MCF 10A (cell line): Measurements from ENCODE around the gene TRPM8. TPM values are rescaled to one million over a fixed set of nuclear protein-coding genes. Genes with fewer than 3 reads are reported as not detected.
A peak's percentile ranks its signal among the peaks of the same experiment; 100 is the strongest.
"Not testable (repeated sequence)": the region's sequence is repeated elsewhere in the genome, so short reads cannot be mapped to it uniquely, and the experiment has no call there.

Experiments used
- BruUV-seq: library from RNA; stranded (reverse); fragments of 400-500 nt; replicated peaks from 2 replicates; lab custom pipeline; 2021; lab: Mats Ljungman, UMichigan
- CTCF ChIA-PET: fragments of 300-600 bp; sonication (Branson Sonifier 250); formaldehyde crosslinking; extraction: SDS; loops from one replicate; lab custom pipeline; 2021; ENCODE audit warnings: antibody characterized with exemption, inconsistent platforms; lab: Yijun Ruan, JAX
- POLR2A ChIA-PET: fragments of 300-600, 350-650 bp; sonication (Branson Sonifier 250); formaldehyde crosslinking; extraction: SDS; loops from one replicate; lab custom pipeline; 2020; ENCODE audit warnings: antibody characterized with exemption, inconsistent platforms; lab: Yijun Ruan, JAX
- DNase-seq: peaks from one replicate; pipeline ENCODE4 v3.0.0-alpha.2; 2018; ENCODE audit not compliant: unreplicated experiment
- H3K27ac Mint-ChIP-seq: one replicate; pipeline ENCODE4 v1.8.0; 2022; ENCODE audit warnings: mild to moderate bottlenecking, low read depth, mixed read lengths; ENCODE audit not compliant: unreplicated experiment
- H3K27me3 Mint-ChIP-seq: one replicate; pipeline ENCODE4 v1.8.0; 2022; ENCODE audit warnings: mixed read lengths; ENCODE audit not compliant: insufficient read depth, unreplicated experiment
- H3K36me3 Mint-ChIP-seq: one replicate; pipeline ENCODE4 v1.8.0; 2022; ENCODE audit warnings: mild to moderate bottlenecking, moderate library complexity, mixed read lengths; ENCODE audit not compliant: insufficient read depth, unreplicated experiment
- H3K4me1 Mint-ChIP-seq: one replicate; pipeline ENCODE4 v1.8.0; 2022; ENCODE audit warnings: mixed read lengths; ENCODE audit not compliant: insufficient read depth, unreplicated experiment
- H3K4me3 Mint-ChIP-seq: one replicate; pipeline ENCODE4 v1.8.0; 2022; ENCODE audit warnings: mild to moderate bottlenecking, moderate library complexity, mixed read lengths; ENCODE audit not compliant: unreplicated experiment
- H3K9me3 Mint-ChIP-seq: one replicate; pipeline ENCODE4 v1.8.0; 2022; ENCODE audit warnings: mixed read lengths; ENCODE audit not compliant: unreplicated experiment
- intact Hi-C: fragments of 100-400 bp; cut with micrococcal nuclease; formaldehyde crosslinking; loops from 2 replicates; pipeline ENCODE4 v1.14.1; 2022
- total RNA-seq: library from RNA; stranded (reverse); gene quantifications from 2 replicates; pipeline ENCODE4 v1.2.3, GENCODE V29; 2022
- TF ChIP-seq, protein P1 (sequence below): fragments of 200-600 bp; IDR thresholded peaks from one replicate; pipeline ENCODE4 v1.8.0; 2022; ENCODE audit warnings: antibody characterized with exemption, mild to moderate bottlenecking; ENCODE audit not compliant: unreplicated experiment

TRPM8 gene
- total RNA-seq, 1 experiment from 2014 or later = not detected

DNA sequence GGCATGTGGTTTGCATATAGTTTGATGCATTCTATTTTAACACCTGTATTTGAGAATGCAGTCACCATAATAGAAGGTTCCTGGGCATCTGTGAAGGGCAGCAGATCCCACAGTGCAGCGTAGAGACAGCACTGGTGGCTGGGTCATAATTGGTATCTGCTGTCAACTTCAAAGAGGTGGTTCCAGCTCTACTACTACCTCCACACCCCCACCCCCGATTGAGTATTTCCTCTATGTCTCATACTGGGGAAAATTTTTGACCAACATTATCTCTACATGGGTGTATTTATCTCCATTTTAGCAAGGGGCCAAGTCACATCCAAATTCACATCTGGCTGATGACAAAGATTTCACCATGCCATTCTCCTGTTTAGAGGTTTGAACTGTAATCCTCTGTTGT, 43.0 kb downstream of the TRPM8 start:
- no peak overlapping the region for H3K4me3 Mint-ChIP-seq
- no peak for DNase-seq
- H3K27ac Mint-ChIP-seq = no peak overlapping the region
- no peaks in the 10 kb centered on the region for H3K9me3 Mint-ChIP-seq
- H3K4me1 Mint-ChIP-seq = no peaks in the 10 kb centered on the region
- CTCF ChIA-PET = interaction anchor here (2.0 kb wide), 1 partner anchor 173 kb away, joined by 4 read pairs; no protein-coding TSS in a partner anchor
- no TSS peak for BruUV-seq
- POLR2A ChIA-PET = no interaction called here
- TF ChIP-seq, protein P1, sequence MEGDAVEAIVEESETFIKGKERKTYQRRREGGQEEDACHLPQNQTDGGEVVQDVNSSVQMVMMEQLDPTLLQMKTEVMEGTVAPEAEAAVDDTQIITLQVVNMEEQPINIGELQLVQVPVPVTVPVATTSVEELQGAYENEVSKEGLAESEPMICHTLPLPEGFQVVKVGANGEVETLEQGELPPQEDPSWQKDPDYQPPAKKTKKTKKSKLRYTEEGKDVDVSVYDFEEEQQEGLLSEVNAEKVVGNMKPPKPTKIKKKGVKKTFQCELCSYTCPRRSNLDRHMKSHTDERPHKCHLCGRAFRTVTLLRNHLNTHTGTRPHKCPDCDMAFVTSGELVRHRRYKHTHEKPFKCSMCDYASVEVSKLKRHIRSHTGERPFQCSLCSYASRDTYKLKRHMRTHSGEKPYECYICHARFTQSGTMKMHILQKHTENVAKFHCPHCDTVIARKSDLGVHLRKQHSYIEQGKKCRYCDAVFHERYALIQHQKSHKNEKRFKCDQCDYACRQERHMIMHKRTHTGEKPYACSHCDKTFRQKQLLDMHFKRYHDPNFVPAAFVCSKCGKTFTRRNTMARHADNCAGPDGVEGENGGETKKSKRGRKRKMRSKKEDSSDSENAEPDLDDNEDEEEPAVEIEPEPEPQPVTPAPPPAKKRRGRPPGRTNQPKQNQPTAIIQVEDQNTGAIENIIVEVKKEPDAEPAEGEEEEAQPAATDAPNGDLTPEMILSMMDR = no peak
- peaks cover 8% of the 10 kb centered on the region for H3K27me3 Mint-ChIP-seq
- no peaks in the 10 kb centered on the region for H3K36me3 Mint-ChIP-seq
- intact Hi-C loops = no loop called here

DNA sequence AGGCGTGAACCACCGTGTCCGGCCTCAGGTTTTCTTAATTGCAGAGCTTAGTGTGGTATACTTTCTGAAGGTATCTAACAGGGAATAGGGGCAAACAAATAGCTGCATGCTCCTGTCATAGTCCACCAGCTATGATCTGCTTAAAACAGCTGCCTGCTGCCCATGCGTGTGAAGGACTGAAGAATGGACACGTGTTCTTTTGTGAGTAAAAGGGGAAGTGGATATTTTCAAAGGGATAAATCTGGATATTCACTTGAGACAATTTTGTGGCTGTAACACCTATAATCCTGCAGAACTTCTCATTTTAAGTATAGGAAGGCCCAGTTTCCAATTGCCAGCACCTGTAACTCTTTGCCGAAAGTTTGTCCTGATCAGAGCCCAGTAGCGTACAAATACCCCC, 44.7 kb downstream of the TRPM8 start:
- no peaks in the 10 kb centered on the region for H3K27me3 Mint-ChIP-seq
- intact Hi-C loops = no loop called here
- no peak for DNase-seq
- no TSS peak for BruUV-seq
- no peaks in the 10 kb centered on the region for H3K9me3 Mint-ChIP-seq
- no peaks in the 10 kb centered on the region for H3K4me1 Mint-ChIP-seq
- ChIA-PET CTCF (interaction anchor here (0.7 kb wide), 1 partner anchor 325 kb away, joined by 5 read pairs; no protein-coding TSS in a partner anchor), POLR2A (interaction anchor here (1.5 kb wide), 1 partner anchor 8 kb away, joined by 3 read pairs; no protein-coding TSS in a partner anchor)
- TF ChIP-seq, protein P1 = no peak
- H3K36me3 Mint-ChIP-seq = no peaks in the 10 kb centered on the region
- no peak overlapping the region for H3K4me3 Mint-ChIP-seq
- H3K27ac Mint-ChIP-seq = no peak overlapping the region

DNA sequence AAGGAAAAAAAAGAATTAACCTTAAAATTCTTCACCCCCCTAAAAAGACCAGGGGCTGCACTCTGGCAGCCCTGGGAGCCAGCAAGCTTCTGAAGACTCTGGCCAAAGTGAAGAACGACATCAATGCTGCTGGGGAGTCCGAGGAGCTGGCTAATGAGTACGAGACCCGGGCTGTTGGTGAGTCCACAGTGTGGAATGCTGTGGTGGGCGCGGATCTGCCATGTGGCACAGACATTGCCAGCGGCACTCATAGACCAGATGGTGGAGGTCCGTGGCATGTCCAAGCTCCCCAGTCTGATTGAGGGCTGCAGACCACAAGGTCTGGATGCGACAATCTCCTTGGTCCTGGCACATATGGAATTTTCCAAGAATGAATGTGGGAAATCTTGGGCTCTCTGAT, 47.4 kb downstream of the TRPM8 start:
- Mint-ChIP-seq H3K27ac (no peak overlapping the region), H3K4me3 (no peak overlapping the region), H3K27me3 (no peaks in the 10 kb centered on the region), H3K9me3 (no peaks in the 10 kb centered on the region), H3K36me3 (no peaks in the 10 kb centered on the region), H3K4me1 (no peaks in the 10 kb centered on the region)
- TF ChIP-seq, protein P1 = no peak
- intact Hi-C loops = no loop called here
- ChIA-PET POLR2A (no interaction called here), CTCF (interaction anchor here (1.3 kb wide), 1 partner anchor 581 kb away, joined by 3 read pairs; no protein-coding TSS in a partner anchor)
- no TSS peak for BruUV-seq
- DNase-seq = no peak

DNA sequence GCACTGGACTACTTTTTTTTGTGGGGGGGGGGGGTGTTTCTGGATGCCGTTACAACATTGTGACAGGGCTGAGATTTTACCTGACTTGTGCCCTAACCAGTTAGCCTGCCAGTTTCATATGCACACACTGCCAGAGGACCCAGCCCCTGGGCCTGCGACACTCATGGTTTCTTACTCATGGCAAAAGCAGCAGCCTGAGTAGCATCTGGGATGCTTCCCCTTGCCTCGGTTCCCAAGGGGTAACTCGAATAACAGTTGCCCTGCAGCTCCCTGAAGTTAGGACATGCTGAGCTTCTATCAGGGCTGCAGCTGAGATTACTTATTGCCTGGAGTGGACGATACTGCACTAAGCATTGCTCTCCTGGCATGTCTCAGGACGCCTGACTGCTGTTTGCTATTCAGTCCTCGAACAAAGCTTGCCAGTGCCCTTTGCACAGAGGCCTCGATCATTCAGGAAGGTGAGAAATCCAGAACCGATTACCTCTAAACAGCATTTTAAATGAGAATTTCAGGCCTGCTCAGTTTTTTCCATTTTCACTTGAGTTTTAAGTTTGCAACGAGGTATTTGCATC, 47.9 kb downstream of the TRPM8 start:
- CTCF ChIA-PET = interaction anchor here (0.8 to 1.3 kb wide), 2 partner anchors 532 to 580 kb away, joined by 3 read pairs; partner anchors contain the start of gene ARL4C
- H3K4me1 Mint-ChIP-seq = no peaks in the 10 kb centered on the region
- no peaks in the 10 kb centered on the region for H3K36me3 Mint-ChIP-seq
- no TSS peak for BruUV-seq
- no peak for DNase-seq
- TF ChIP-seq, protein P1 = no peak
- H3K9me3 Mint-ChIP-seq = no peaks in the 10 kb centered on the region
- POLR2A ChIA-PET = interaction anchor here (1.0 kb wide), 1 partner anchor 11 kb away, joined by 5 read pairs; no protein-coding TSS in a partner anchor
- peaks cover 5% of the 10 kb centered on the region for H3K27me3 Mint-ChIP-seq
- intact Hi-C loops = no loop called here
- no peak overlapping the region for H3K27ac Mint-ChIP-seq
- H3K4me3 Mint-ChIP-seq = no peak overlapping the region

DNA sequence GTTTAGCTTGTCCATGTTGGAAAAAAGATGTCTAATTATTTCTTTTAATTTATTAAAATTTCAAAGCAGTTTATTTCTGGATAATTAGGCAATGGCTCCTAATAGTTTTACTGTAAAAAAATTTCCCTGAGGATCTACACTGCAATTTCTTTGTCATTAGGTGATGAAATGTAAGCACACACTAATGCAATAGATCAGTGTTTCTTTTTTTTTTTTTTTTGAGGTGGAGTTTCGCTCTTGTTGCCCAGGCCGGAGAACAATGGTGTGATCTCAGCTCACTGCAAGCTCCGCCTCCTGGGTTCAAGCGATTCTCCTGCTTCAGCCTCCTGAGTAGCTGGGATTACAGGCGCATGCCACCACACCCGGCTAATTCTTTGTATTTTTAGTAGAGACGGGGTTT, 48.5 kb downstream of the TRPM8 start:
- H3K27ac Mint-ChIP-seq, H3K4me1 Mint-ChIP-seq, H3K9me3 Mint-ChIP-seq, H3K36me3 Mint-ChIP-seq, BruUV-seq, intact Hi-C loops, H3K4me3 Mint-ChIP-seq: not testable (repeated sequence)
- ChIA-PET CTCF (interaction anchor here (0.8 to 1.8 kb wide), 3 partner anchors 10 to 580 kb away, joined by 3 to 8 read pairs (median 3); partner anchors contain the start of gene ARL4C), POLR2A (interaction anchor here (1.0 kb wide), 1 partner anchor 11 kb away, joined by 5 read pairs; no protein-coding TSS in a partner anchor)
- DNase-seq = peak; percentile 39
- peaks cover 10% of the 10 kb centered on the region for H3K27me3 Mint-ChIP-seq
